Colonic mucosa (tissue), 4 donors: ENCODE data around the gene DUSP2. TPM values are rescaled to one million over a fixed set of nuclear protein-coding genes. Genes with fewer than 3 reads are reported as not detected.

Experiments
- DNase-seq: peaks from one replicate; pipeline ENCODE4 v3.0.0-alpha.2; 2020
- H3K27ac ChIP-seq: fragments of 200-600 bp; one replicate; pipeline ENCODE4 v1.8.0; 2021
- H3K27me3 ChIP-seq: fragments of 200-600 bp; one replicate; pipeline ENCODE4 v1.8.0; 2021
- H3K36me3 ChIP-seq: fragments of 200-600 bp; one replicate; pipeline ENCODE4 v1.8.0; 2021
- H3K4me1 ChIP-seq: fragments of 200-600 bp; one replicate; pipeline ENCODE4 v1.8.0; 2021; ENCODE audit warnings: mild to moderate bottlenecking
- H3K4me3 ChIP-seq: fragments of 200-600 bp; one replicate; pipeline ENCODE4 v1.8.0; 2021
- H3K9ac ChIP-seq, 2 donors: one replicate each; pipeline ENCODE4 v1.7.0; 2013; ENCODE audit warnings: control low read depth in 2 of 2, low read depth in 2 of 2, low read length in 2 of 2
- H3K9me3 ChIP-seq: fragments of 200-600 bp; one replicate; pipeline ENCODE4 v1.8.0; 2021
- intact Hi-C: fragments of 100-400 bp; cut with DNase I; formaldehyde crosslinking; loops from one replicate; pipeline ENCODE4 v1.14.1; 2022
- total RNA-seq, 2 donors: library from RNA; stranded (reverse); fragmentation: NEBNext Ultra II Directional in 1 of 2; extraction: Animal tissue kit (Norgen Biotek cat#: 25700) in 1 of 2; gene quantifications; one replicate each; pipeline ENCODE4 v1.2.1, GENCODE V29; 2021
- TF ChIP-seq, protein P1 (sequence below): fragments of 200-600 bp; IDR thresholded peaks from one replicate; pipeline ENCODE4 v1.8.0; 2022; ENCODE audit warnings: antibody characterized with exemption, mild to moderate bottlenecking
- donor health status: healthy.
- donor health status: DM: no; HTN: no; CAD: no.
- donor health status: DM: no; HTN: no; CAD: no.

Gene DUSP2
- total RNA-seq, 2 donors from 2014 or later, result 1.6 to 5.1 TPM

DNA sequence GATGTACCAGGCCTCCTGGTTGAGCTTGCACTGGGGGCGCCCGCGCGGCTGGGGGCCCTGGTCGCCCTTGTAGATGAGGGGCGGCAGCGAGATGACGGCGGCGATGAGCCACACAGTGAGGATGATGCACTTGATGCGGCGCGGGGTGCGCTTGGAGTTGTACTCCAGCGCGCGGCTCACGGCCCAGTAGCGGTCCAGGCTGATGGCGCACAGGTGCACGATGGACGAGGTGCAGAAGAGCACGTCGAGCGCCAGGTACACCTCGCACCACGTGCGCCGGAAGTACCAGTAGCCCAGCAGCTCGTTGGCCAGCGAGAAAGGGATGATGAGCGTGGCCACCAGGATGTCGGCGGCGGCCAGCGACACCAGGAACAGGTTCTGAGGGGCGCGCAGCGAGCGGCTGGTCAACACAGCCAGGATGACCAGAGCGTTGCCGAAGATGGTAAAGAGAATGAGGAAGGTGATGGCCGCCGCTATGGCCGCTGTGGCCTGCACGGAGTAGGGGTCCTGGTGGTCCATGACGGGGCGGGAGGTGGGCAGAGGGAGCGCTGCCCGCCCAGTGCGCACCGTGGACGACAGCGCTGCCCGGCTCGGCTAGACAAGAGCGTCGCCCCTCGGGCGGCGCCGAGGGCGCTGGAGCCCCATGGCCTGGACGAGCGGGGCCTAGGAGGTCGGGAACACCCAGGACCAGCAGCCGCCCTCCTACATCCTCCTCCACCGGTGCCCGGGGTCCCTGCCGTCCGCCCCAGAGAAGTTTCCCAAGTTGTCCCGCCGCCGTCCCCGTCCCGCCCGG is 29.4 kb downstream of the DUSP2 start:
- Histone ChIP-seq H3K9me3 (no peaks in the 10 kb centered on the region), H3K9ac (no peak overlapping the region), H3K4me1 (peaks cover 4% of the 10 kb centered on the region), H3K36me3 (no peaks in the 10 kb centered on the region), H3K27ac (no peak overlapping the region), H3K27me3 (peaks cover 8% of the 10 kb centered on the region), H3K4me3 (peak overlapping the region; percentile 61)
- DNase-seq, result no peak
- TF ChIP-seq, protein P1, sequence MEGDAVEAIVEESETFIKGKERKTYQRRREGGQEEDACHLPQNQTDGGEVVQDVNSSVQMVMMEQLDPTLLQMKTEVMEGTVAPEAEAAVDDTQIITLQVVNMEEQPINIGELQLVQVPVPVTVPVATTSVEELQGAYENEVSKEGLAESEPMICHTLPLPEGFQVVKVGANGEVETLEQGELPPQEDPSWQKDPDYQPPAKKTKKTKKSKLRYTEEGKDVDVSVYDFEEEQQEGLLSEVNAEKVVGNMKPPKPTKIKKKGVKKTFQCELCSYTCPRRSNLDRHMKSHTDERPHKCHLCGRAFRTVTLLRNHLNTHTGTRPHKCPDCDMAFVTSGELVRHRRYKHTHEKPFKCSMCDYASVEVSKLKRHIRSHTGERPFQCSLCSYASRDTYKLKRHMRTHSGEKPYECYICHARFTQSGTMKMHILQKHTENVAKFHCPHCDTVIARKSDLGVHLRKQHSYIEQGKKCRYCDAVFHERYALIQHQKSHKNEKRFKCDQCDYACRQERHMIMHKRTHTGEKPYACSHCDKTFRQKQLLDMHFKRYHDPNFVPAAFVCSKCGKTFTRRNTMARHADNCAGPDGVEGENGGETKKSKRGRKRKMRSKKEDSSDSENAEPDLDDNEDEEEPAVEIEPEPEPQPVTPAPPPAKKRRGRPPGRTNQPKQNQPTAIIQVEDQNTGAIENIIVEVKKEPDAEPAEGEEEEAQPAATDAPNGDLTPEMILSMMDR, result no peak
- intact Hi-C loops, result loop anchor here (10.0 kb wide), 1 partner anchor 91 kb away; no protein-coding TSS in a partner anchor

DNA sequence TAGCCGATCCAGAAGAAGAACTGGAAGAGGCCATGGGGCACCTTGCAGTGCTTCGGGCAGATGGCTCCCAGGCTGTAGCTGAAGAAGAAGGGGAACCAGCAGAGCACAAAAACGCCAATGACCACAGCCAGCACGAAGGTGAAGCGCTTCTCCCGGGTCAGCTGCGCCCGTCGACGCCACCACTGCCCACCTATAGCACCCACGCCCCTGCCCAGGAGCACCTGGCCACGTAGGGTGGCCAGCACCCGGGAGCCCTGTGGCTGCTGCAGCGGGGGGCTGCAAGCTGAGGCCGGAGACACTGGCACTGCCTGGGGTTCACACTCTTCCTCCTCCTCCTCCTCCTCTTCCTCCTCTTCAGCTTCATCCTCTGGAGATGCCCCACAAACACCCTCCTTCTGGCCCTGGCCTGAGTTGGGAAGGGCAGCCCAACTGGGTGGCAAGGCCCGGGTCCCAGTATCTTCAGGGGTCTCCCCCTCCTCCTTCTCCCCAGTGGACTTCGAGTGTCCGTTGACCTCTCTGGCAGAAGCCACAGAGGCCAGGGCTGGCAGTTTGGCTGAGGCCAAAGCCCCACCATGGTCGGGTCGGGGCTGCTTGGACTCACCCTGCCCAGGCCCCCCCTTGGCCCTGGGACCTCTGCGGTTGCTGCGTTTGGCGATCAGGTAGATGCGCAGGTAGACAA is 30.2 kb downstream of the DUSP2 start:
- Histone ChIP-seq H3K36me3 (no peaks in the 10 kb centered on the region), H3K4me1 (peaks cover 4% of the 10 kb centered on the region), H3K9ac (peak overlapping the region in 1 of 2 donors; percentile 7), H3K27me3 (peaks cover 8% of the 10 kb centered on the region), H3K27ac (no peak overlapping the region), H3K9me3 (no peaks in the 10 kb centered on the region), H3K4me3 (no peak overlapping the region)
- no peak for DNase-seq
- TF ChIP-seq, protein P1, result no peak
- intact Hi-C loops, result loop anchor here (10.0 kb wide), 1 partner anchor 90 kb away; no protein-coding TSS in a partner anchor

DNA sequence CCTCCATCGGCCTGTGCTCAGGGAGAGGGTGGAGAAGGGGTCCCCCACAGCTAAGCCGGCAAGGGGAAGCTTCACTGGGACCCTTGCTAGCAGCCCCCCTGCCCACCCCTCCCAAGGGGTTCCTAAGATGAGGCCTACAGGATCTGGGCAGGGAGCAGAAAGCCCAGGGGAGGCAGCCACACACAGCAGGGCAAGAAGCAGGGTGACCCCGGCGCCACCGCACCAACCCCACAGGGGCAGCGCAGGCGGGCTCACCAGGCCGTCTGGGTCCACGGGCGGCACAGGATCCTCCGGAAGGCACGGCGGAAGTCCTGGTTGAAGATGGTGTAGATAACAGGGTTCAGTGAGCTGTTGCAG is 30.7 kb downstream of the DUSP2 start:
- Histone ChIP-seq H3K27ac (no peak overlapping the region), H3K27me3 (peaks cover 8% of the 10 kb centered on the region), H3K9me3 (no peaks in the 10 kb centered on the region), H3K9ac (no peak overlapping the region), H3K4me1 (peaks cover 4% of the 10 kb centered on the region), H3K36me3 (no peaks in the 10 kb centered on the region), H3K4me3 (no peak overlapping the region)
- no peak for DNase-seq
- intact Hi-C loops, result loop anchor here (10.0 kb wide), 1 partner anchor 90 kb away; no protein-coding TSS in a partner anchor
- TF ChIP-seq, protein P1, result no peak

DNA sequence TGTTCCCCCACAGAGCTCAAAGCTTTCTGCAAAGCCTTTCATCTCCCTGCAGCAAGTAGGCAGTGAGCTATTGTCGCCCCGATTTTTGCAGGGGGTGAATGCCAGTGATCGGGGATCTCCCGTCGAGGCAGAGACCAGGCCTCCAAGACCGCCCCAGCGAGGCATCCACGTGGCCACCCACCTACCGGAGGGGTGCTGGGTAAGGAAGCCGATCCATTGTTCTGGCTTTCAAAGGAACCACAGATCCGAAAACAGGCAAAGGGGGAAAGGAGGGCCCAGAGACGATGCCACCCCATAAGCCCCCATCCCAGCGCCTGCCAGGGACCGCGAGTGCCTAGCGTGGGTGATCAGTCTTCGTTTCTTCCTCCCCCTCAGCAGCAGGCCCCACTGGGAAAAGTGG is 31.3 kb downstream of the DUSP2 start:
- DNase-seq, result no peak
- no peaks in the 10 kb centered on the region for H3K9me3 ChIP-seq
- H3K27me3 ChIP-seq, result peaks cover 8% of the 10 kb centered on the region
- TF ChIP-seq, protein P1, result no peak
- no peaks in the 10 kb centered on the region for H3K36me3 ChIP-seq
- no peak overlapping the region for H3K27ac ChIP-seq
- H3K4me1 ChIP-seq, result peaks cover 4% of the 10 kb centered on the region
- H3K9ac ChIP-seq, result no peak overlapping the region
- intact Hi-C loops, result loop anchor here (10.0 kb wide), 1 partner anchor 89 kb away; no protein-coding TSS in a partner anchor
- H3K4me3 ChIP-seq, result no peak overlapping the region

DNA sequence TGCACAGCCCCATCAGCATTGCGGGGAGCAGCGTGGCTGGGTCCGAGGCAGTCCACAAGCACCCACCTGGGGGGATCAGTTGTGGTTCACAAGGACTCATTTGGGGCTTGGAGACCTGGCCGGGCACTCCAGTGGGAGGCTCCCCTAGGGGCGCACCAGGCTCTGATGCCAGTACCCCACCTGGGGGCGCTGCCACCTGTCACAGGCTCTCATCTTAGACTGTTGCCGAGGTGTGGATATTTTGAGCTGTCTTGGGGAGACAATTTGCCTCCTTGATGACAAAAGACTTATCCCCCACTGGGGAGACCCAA is 31.9 kb downstream of the DUSP2 start:
- H3K9me3 ChIP-seq, result no peaks in the 10 kb centered on the region
- no peak overlapping the region for H3K4me3 ChIP-seq
- TF ChIP-seq, protein P1, result no peak
- peaks cover 8% of the 10 kb centered on the region for H3K27me3 ChIP-seq
- DNase-seq, result no peak
- no peak overlapping the region for H3K9ac ChIP-seq
- peaks cover 4% of the 10 kb centered on the region for H3K4me1 ChIP-seq
- intact Hi-C loops, result loop anchor here (10.0 kb wide), 1 partner anchor 89 kb away; no protein-coding TSS in a partner anchor
- no peaks in the 10 kb centered on the region for H3K36me3 ChIP-seq
- H3K27ac ChIP-seq, result no peak overlapping the region
